ENCODE data around the gene LGR5. TPM values are rescaled to one million over a fixed set of nuclear protein-coding genes. Genes with fewer than 3 reads are reported as not detected.

LGR5 gene
- total and polyA plus RNA-seq, 2 of the 4 experiments (the other 2 are of a cell fraction) = not detected

GRCh38 chr12:71445071-71445470 lies 5.5 kb downstream of the LGR5 start:
- no peak overlapping the region for H2AK9ac ChIP-seq (replicated peaks; ENCODE audit: low read depth, low read length, poor library complexity)
- no peak overlapping the region for H3K4me3 ChIP-seq (ENCODE audit: insufficient read depth, low read depth, low read length)
- no TSS peak for BruUV-seq (replicated peaks)
- H4K5ac ChIP-seq (ENCODE audit: low read depth, low read length) = no peak overlapping the region
- WGBS, 2 experiments (ENCODE audit: extremely low coverage in 2 of 2, insufficient read length in 1 of 2) = no CpG with 5 or more reads among the region's 1 CpG
- no peaks in the 10 kb centered on the region for H3K79me1 ChIP-seq (ENCODE audit: low read depth in 1 of 2, low read length in 2 of 2)
- H3K4me2 ChIP-seq (ENCODE audit: low read depth, low read length) = no peak overlapping the region
- H3K36me3 ChIP-seq (ENCODE audit: control insufficient read depth, insufficient read depth, low read length) = no peaks in the 10 kb centered on the region
- no peak overlapping the region for H3K9ac ChIP-seq (ENCODE audit: low read depth, low read length)
- no peak overlapping the region for H2BK15ac ChIP-seq (ENCODE audit: low read depth, low read length)
- no peak overlapping the region for H3K27ac ChIP-seq (ENCODE audit: insufficient read depth, low read length)
- H3K9me3 ChIP-seq (ENCODE audit: control insufficient read depth, insufficient read depth, low read length) = no peaks in the 10 kb centered on the region
- ChIA-PET CTCF (no interaction called here), POLR2A (ENCODE audit: unreplicated experiment) (no interaction called here)
- H2BK20ac ChIP-seq (ENCODE audit: low read depth, low read length) = no peak overlapping the region
- H3K9me1 ChIP-seq (ENCODE audit: insufficient read depth, low read length) = no peaks in the 10 kb centered on the region
- intact Hi-C loops (cut with micrococcal nuclease) (no loop called here), in situ Hi-C loops (cut with MboI; ENCODE audit: low sequenced_read_pairs) (no loop called here), dilution Hi-C loops (cut with HindIII; ENCODE audit: low sequenced_read_pairs, unreplicated experiment) (no loop called here)
- TF ChIP-seq RAD21 (IDR thresholded peaks at IDR 0.05; ENCODE audit: low read length) (no peak), CTCF (conservative IDR thresholded peaks at IDR 0.05; ENCODE audit: low read depth, low read length) (no peak), NFE2L2 (IDR thresholded peaks at IDR 0.05; ENCODE audit: low read depth, low read length) (no peak), RCOR1 (IDR thresholded peaks at IDR 0.05; ENCODE audit: insufficient replicate concordance, low read length) (no peak)
- H4K8ac ChIP-seq (ENCODE audit: low read depth in 2 of 2, low read length in 2 of 2) = no peak overlapping the region
- no peak overlapping the region for H2AFZ ChIP-seq (replicated peaks; ENCODE audit: low read length, poor library complexity)
- H4K20me1 ChIP-seq (ENCODE audit: insufficient read depth, low read length) = no peaks in the 10 kb centered on the region
- no peak overlapping the region for H3K56ac ChIP-seq (ENCODE audit: extremely low read depth, insufficient read depth, low read length)
- no peak for DNase-seq
- H3K4ac ChIP-seq (ENCODE audit: low read depth, low read length) = no peak overlapping the region
- no peak for ATAC-seq (ENCODE audit: low read depth)
- H3K14ac ChIP-seq (replicated peaks; ENCODE audit: low read depth, low read length) = no peak overlapping the region
- no peak overlapping the region for H4K91ac ChIP-seq (ENCODE audit: insufficient read depth, low read depth, low read length)
- H2BK120ac ChIP-seq (ENCODE audit: low read depth, low read length) = no peak overlapping the region
- no peak overlapping the region for H2AK5ac ChIP-seq (ENCODE audit: low read depth, low read length)
- H3K18ac ChIP-seq (ENCODE audit: low read depth, low read length) = no peak overlapping the region
- no peak overlapping the region for H3K23ac ChIP-seq (ENCODE audit: low read depth, low read length)
- no peaks in the 10 kb centered on the region for H3K4me1 ChIP-seq (ENCODE audit: control insufficient read depth, insufficient read depth, low read length)
- no peak overlapping the region for H2BK5ac ChIP-seq (ENCODE audit: low read depth, low read length, poor library complexity, severe bottlenecking)
- peaks cover 30% of the 10 kb centered on the region for H3K27me3 ChIP-seq (ENCODE audit: control insufficient read depth, insufficient read depth, low read length)

All from IMR-90 (cell line).